ENCODE data around the gene OGG1.

OGG1 gene

DNA sequence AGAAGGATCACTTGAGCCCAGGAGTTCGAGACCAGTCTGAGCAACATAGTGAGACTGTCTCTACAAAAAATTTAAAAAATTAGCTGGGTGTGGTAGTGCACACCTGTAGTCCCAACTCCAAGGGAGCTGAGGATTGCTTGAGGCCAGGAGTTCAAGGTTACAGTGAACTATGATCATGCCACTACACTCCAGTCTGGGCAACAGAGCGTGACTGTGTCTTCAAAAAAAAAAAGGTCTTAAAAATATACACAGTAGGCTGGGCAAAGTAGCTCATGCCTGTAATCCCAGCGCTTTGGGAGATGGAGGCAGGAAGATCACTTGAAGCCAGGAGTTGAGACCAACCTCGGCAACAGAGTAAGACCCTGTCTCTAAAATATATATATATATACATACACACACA, 31.2 kb downstream of the OGG1 start:
- H2AK5ac ChIP-seq (ENCODE audit: low read depth, low read length) = no peak overlapping the region
- H3K9ac ChIP-seq (ENCODE audit: low read depth, low read length, poor library complexity) = no peak overlapping the region
- no peaks in the 10 kb centered on the region for H3K27me3 ChIP-seq (ENCODE audit: control insufficient read depth in 3 of 3, insufficient read depth in 3 of 3, low read depth in 1 of 3, low read length in 3 of 3)
- DNase-seq (ENCODE audit: low spot score) = no peak
- H3K4me3 ChIP-seq (ENCODE audit: low read length in 2 of 2) = no peak overlapping the region
- no peak overlapping the region for H3K23ac ChIP-seq (ENCODE audit: low read depth, low read length, poor library complexity)
- H2BK120ac ChIP-seq (ENCODE audit: low read depth, low read length) = no peak overlapping the region
- no peak overlapping the region for H2BK15ac ChIP-seq (ENCODE audit: low read length)
- no peak overlapping the region for H4K8ac ChIP-seq (ENCODE audit: low read depth, low read length)
- no peak overlapping the region for H3K27ac ChIP-seq (replicated peaks; ENCODE audit: low read length)
- H3K14ac ChIP-seq (ENCODE audit: low read length) = no peak overlapping the region
- H3K18ac ChIP-seq (ENCODE audit: low read length) = no peak overlapping the region
- WGBS, 2 donors (ENCODE audit: extremely low coverage in 2 of 2, insufficient read length in 2 of 2, insufficient replicate concordance in 1 of 2) = no CpG with 5 or more reads among the region's 4 CpGs
- H3K4me2 ChIP-seq (ENCODE audit: insufficient read depth, low read length, poor library complexity, severe bottlenecking) = no peak overlapping the region
- H3K4me1 ChIP-seq (ENCODE audit: control insufficient read depth in 2 of 2, insufficient read depth in 1 of 2, low read depth in 1 of 2, low read length in 2 of 2) = no peaks in the 10 kb centered on the region
- H3K79me1 ChIP-seq (ENCODE audit: low read depth, low read length) = peaks cover 3% of the 10 kb centered on the region
- no peak overlapping the region for H2BK5ac ChIP-seq (ENCODE audit: low read length)
- no peak overlapping the region for H2BK12ac ChIP-seq (ENCODE audit: low read length)
- no peak overlapping the region for H4K91ac ChIP-seq (ENCODE audit: low read depth, low read length, poor library complexity)
- no peak overlapping the region for H3K4ac ChIP-seq (ENCODE audit: low read length)
- H3K9me3 ChIP-seq (replicated peaks in 1 of 2; ENCODE audit: control insufficient read depth in 2 of 2, insufficient read depth in 1 of 2, low read depth in 1 of 2, low read length in 2 of 2) = no peaks in the 10 kb centered on the region
- no peak overlapping the region for H2AFZ ChIP-seq (ENCODE audit: low read length)
- H3K36me3 ChIP-seq (replicated peaks in 1 of 2; ENCODE audit: control insufficient read depth in 2 of 2, insufficient read depth in 2 of 2, low read length in 2 of 2) = peaks cover 25 to 69% of the 10 kb centered on the region in 2 donors

DNA sequence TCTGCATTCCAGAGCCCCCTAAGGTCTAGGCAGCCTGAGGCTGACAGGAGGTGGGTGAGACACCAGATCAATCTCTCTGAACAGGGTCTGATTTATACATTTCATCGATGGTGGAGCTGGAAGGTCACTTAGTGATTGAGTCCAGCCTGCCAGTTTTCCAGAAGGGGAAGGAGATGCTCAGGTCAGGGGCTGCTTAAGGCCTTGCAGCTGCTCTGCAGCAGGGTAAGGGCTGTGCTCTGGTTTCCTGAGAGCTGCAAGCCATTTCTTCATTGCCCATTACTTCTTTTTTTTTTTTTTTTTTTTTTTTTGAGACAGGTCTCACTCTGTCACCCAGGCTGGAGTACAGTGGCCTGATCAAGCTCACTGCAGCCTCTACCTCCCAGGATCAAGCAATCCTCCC, 31.8 kb downstream of the OGG1 start:
- Histone ChIP-seq H3K4me1 (ENCODE audit: control insufficient read depth in 2 of 2, insufficient read depth in 1 of 2, low read depth in 1 of 2, low read length in 2 of 2) (no peaks in the 10 kb centered on the region), H3K14ac (ENCODE audit: low read length) (no peak overlapping the region), H2AK5ac (ENCODE audit: low read depth, low read length) (no peak overlapping the region), H3K27ac (replicated peaks; ENCODE audit: low read length) (no peak overlapping the region), H3K79me1 (ENCODE audit: low read depth, low read length) (peaks cover 3% of the 10 kb centered on the region), H4K8ac (ENCODE audit: low read depth, low read length) (no peak overlapping the region), H3K9me3 (replicated peaks in 1 of 2; ENCODE audit: control insufficient read depth in 2 of 2, insufficient read depth in 1 of 2, low read depth in 1 of 2, low read length in 2 of 2) (no peaks in the 10 kb centered on the region), H2BK12ac (ENCODE audit: low read length) (no peak overlapping the region), H3K23ac (ENCODE audit: low read depth, low read length, poor library complexity) (no peak overlapping the region), H4K91ac (ENCODE audit: low read depth, low read length, poor library complexity) (no peak overlapping the region), H3K4me3 (ENCODE audit: low read length in 2 of 2) (no peak overlapping the region), H2BK15ac (ENCODE audit: low read length) (no peak overlapping the region), H3K4me2 (ENCODE audit: insufficient read depth, low read length, poor library complexity, severe bottlenecking) (no peak overlapping the region), H3K18ac (ENCODE audit: low read length) (no peak overlapping the region), H2BK120ac (ENCODE audit: low read depth, low read length) (no peak overlapping the region), H3K36me3 (replicated peaks in 1 of 2; ENCODE audit: control insufficient read depth in 2 of 2, insufficient read depth in 2 of 2, low read length in 2 of 2) (peaks cover 30 to 74% of the 10 kb centered on the region in 2 donors), H3K4ac (ENCODE audit: low read length) (no peak overlapping the region), H3K27me3 (ENCODE audit: control insufficient read depth in 3 of 3, insufficient read depth in 3 of 3, low read depth in 1 of 3, low read length in 3 of 3) (no peaks in the 10 kb centered on the region), H3K9ac (ENCODE audit: low read depth, low read length, poor library complexity) (no peak overlapping the region), H2AFZ (ENCODE audit: low read length) (no peak overlapping the region), H2BK5ac (ENCODE audit: low read length) (no peak overlapping the region)
- no CpG with 5 or more reads among the region's 1 CpG for WGBS, 2 donors (ENCODE audit: extremely low coverage in 2 of 2, insufficient read length in 2 of 2, insufficient replicate concordance in 1 of 2)
- DNase-seq (ENCODE audit: low spot score) = no peak

DNA sequence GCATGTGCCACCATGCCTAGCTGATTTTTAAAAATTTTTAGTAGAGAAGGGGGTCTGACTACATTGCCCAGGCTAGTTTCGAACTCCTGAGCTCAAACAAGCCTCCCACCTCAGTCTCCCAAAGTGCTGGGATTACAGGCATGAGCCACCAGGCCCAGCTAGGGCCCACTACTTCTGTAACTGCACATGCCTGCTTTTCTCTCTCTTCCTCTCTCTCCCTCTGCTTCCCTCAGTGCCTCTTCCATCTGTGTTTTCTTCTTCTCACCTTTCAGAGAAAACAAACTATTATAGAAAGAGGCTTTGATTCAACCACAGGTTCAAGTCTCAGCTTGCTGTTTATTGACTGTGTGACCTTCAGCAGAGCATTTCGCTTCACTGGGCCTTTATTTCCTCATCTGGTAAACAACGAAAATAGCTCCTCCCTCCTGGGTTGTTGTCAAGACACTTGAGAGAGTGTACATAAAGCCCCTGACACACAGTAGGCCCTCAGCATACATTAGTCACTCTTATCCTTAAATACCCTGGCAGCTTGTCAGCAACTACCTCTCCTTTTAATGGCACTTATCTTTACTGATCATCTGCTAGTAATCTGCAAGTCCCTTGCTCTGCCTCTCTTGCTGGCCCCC, 32.3 kb downstream of the OGG1 start:
- no peak overlapping the region for H4K91ac ChIP-seq (ENCODE audit: low read depth, low read length, poor library complexity)
- no peak overlapping the region for H3K4me3 ChIP-seq (ENCODE audit: low read length in 2 of 2)
- no peaks in the 10 kb centered on the region for H3K27me3 ChIP-seq (ENCODE audit: control insufficient read depth in 3 of 3, insufficient read depth in 3 of 3, low read depth in 1 of 3, low read length in 3 of 3)
- no peak for DNase-seq (ENCODE audit: low spot score)
- no peak overlapping the region for H2BK5ac ChIP-seq (ENCODE audit: low read length)
- no peak overlapping the region for H2AK5ac ChIP-seq (ENCODE audit: low read depth, low read length)
- no peaks in the 10 kb centered on the region for H3K9me3 ChIP-seq (replicated peaks in 1 of 2; ENCODE audit: control insufficient read depth in 2 of 2, insufficient read depth in 1 of 2, low read depth in 1 of 2, low read length in 2 of 2)
- H3K36me3 ChIP-seq (replicated peaks in 1 of 2; ENCODE audit: control insufficient read depth in 2 of 2, insufficient read depth in 2 of 2, low read length in 2 of 2) = peaks cover 33 to 80% of the 10 kb centered on the region in 2 donors
- no peak overlapping the region for H3K18ac ChIP-seq (ENCODE audit: low read length)
- WGBS, 2 donors (ENCODE audit: extremely low coverage in 2 of 2, insufficient read length in 2 of 2, insufficient replicate concordance in 1 of 2) = no CpG with 5 or more reads among the region's 3 CpGs
- no peak overlapping the region for H3K23ac ChIP-seq (ENCODE audit: low read depth, low read length, poor library complexity)
- H3K79me1 ChIP-seq (ENCODE audit: low read depth, low read length) = peaks cover 3% of the 10 kb centered on the region
- no peak overlapping the region for H4K8ac ChIP-seq (ENCODE audit: low read depth, low read length)
- H3K4me1 ChIP-seq (ENCODE audit: control insufficient read depth in 2 of 2, insufficient read depth in 1 of 2, low read depth in 1 of 2, low read length in 2 of 2) = no peaks in the 10 kb centered on the region
- H3K4ac ChIP-seq (ENCODE audit: low read length) = no peak overlapping the region
- H3K4me2 ChIP-seq (ENCODE audit: insufficient read depth, low read length, poor library complexity, severe bottlenecking) = no peak overlapping the region
- no peak overlapping the region for H2BK12ac ChIP-seq (ENCODE audit: low read length)
- no peak overlapping the region for H2AFZ ChIP-seq (ENCODE audit: low read length)
- no peak overlapping the region for H3K9ac ChIP-seq (ENCODE audit: low read depth, low read length, poor library complexity)
- H2BK120ac ChIP-seq (ENCODE audit: low read depth, low read length) = no peak overlapping the region
- H3K27ac ChIP-seq (replicated peaks; ENCODE audit: low read length) = no peak overlapping the region
- no peak overlapping the region for H3K14ac ChIP-seq (ENCODE audit: low read length)
- no peak overlapping the region for H2BK15ac ChIP-seq (ENCODE audit: low read length)

DNA sequence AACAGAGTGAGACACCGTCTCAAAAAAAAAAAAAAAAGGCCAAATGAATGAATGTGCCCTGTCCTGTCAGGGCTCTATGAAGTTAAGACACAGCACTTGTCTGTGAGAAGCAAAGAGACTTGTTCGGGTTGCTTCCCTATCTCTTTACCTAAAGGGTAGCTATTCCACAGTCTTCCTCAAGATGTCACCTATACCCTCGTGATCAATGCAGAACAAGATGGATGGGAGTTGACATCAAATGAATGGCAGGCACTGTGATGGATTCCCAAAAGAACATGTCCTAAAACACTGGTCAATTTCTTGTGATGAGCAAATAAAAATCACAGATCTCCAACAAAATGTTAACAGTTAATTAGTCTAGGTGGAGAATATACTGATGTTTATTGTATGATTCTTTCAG, 33.0 kb downstream of the OGG1 start:
- no peak overlapping the region for H2AK5ac ChIP-seq (ENCODE audit: low read depth, low read length)
- no CpG with 5 or more reads among the region's 3 CpGs for WGBS, 2 donors (ENCODE audit: extremely low coverage in 2 of 2, insufficient read length in 2 of 2, insufficient replicate concordance in 1 of 2)
- H3K14ac ChIP-seq (ENCODE audit: low read length) = no peak overlapping the region
- no peak for DNase-seq (ENCODE audit: low spot score)
- H2BK5ac ChIP-seq (ENCODE audit: low read length) = no peak overlapping the region
- H3K79me1 ChIP-seq (ENCODE audit: low read depth, low read length) = peaks cover 3% of the 10 kb centered on the region
- H3K23ac ChIP-seq (ENCODE audit: low read depth, low read length, poor library complexity) = no peak overlapping the region
- H3K4me1 ChIP-seq (ENCODE audit: control insufficient read depth in 2 of 2, insufficient read depth in 1 of 2, low read depth in 1 of 2, low read length in 2 of 2) = no peaks in the 10 kb centered on the region
- H3K9ac ChIP-seq (ENCODE audit: low read depth, low read length, poor library complexity) = no peak overlapping the region
- H3K27me3 ChIP-seq (ENCODE audit: control insufficient read depth in 3 of 3, insufficient read depth in 3 of 3, low read depth in 1 of 3, low read length in 3 of 3) = no peaks in the 10 kb centered on the region
- H4K91ac ChIP-seq (ENCODE audit: low read depth, low read length, poor library complexity) = no peak overlapping the region
- no peaks in the 10 kb centered on the region for H3K9me3 ChIP-seq (replicated peaks in 1 of 2; ENCODE audit: control insufficient read depth in 2 of 2, insufficient read depth in 1 of 2, low read depth in 1 of 2, low read length in 2 of 2)
- no peak overlapping the region for H3K4me3 ChIP-seq (ENCODE audit: low read length in 2 of 2)
- no peak overlapping the region for H4K8ac ChIP-seq (ENCODE audit: low read depth, low read length)
- no peak overlapping the region for H2BK12ac ChIP-seq (ENCODE audit: low read length)
- H3K18ac ChIP-seq (ENCODE audit: low read length) = no peak overlapping the region
- peaks cover 37 to 87% of the 10 kb centered on the region in 2 donors for H3K36me3 ChIP-seq (replicated peaks in 1 of 2; ENCODE audit: control insufficient read depth in 2 of 2, insufficient read depth in 2 of 2, low read length in 2 of 2)
- H3K4ac ChIP-seq (ENCODE audit: low read length) = no peak overlapping the region
- no peak overlapping the region for H2BK15ac ChIP-seq (ENCODE audit: low read length)
- no peak overlapping the region for H3K4me2 ChIP-seq (ENCODE audit: insufficient read depth, low read length, poor library complexity, severe bottlenecking)
- no peak overlapping the region for H2AFZ ChIP-seq (ENCODE audit: low read length)
- H3K27ac ChIP-seq (replicated peaks; ENCODE audit: low read length) = no peak overlapping the region
- H2BK120ac ChIP-seq (ENCODE audit: low read depth, low read length) = no peak overlapping the region

Measured in neuronal stem cell (in vitro differentiated cells).